GM18505 (cell line): ENCODE results near the gene EXOC4.

Experiments
- ATAC-seq: cut with Tn5 transposase; IDR thresholded peaks from one replicate; pipeline ENCODE4 v1.9.1; 2021; ENCODE audit not compliant: unreplicated experiment
- POLR2A ChIP-seq: IDR thresholded peaks from 4 replicates; pipeline ENCODE4 v1.6.1; 2011; ENCODE audit warnings: borderline replicate concordance; ENCODE audit not compliant: insufficient read depth, insufficient read length; ENCODE audit errors: extremely low read depth

EXOC4 gene

DNA sequence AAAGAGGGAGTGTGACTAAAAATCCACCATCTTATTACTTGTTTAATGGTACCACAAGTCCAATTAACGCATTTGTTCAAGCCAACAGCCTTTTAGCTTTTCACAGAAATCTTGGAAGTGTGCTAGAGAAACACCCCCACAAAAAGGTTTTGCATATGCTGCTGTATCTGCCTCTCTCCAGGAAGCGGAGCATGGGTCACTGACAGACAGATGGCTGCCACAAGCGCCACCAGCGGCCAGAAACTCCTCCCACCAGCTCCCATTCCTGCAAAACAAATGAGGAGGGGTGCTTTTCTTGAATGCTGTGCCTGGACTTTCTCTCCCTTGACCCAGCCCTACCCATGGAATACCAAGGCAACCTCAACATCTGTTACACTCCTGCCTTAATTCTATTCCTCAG lies 698.0 kb downstream of the EXOC4 start:
- ATAC-seq = no peak
- TF ChIP-seq POLR2A = no peak

- no peak for TF ChIP-seq POLR2A
- ATAC-seq = no peak
Observed at GRCh38 chr7:133955208-133955607, 702.3 kb downstream of the EXOC4 start.

DNA sequence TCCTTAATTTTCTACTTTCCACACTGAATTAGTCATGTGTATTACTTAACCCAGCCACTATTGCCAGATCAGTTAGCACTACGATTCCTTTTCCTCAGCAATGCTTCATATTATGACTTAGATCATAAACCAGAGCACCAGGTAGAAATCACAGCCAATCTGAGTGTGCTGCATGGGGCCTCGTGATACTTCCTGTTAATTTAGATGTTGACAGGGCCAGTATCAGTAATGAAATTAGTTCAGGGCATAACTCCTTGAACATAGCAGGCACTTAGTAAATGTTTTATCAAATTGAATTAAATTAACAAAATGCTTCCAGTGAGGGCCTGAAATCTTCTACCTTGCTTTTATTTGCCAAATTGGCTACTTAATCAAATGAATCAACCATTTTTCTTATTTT lies 705.0 kb downstream of the EXOC4 start:
- TF ChIP-seq POLR2A = no peak
- no peak for ATAC-seq

DNA sequence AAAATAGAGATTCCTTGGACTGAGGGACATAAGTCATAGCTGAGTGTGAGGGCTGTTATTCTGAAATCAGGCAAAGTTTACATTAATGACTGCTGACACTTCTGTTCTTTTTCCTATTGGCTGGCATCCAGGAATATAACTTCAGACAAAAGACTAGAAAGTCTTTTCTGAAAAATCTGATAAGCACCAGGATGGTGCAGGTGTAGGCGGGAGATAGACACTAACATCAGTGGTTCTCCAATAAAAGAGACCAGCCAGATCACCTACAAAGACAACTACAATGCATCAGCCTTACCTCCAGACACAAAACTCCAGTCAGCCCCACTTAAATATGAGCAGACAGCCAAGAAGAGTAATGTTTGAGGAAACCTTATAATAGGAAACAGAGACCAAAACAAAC lies 705.9 kb downstream of the EXOC4 start:
- ATAC-seq = no peak
- no peak for TF ChIP-seq POLR2A

GRCh38 chr7:133959505-133959904 lies 706.6 kb downstream of the EXOC4 start:
- TF ChIP-seq POLR2A = no peak
- no peak for ATAC-seq

DNA sequence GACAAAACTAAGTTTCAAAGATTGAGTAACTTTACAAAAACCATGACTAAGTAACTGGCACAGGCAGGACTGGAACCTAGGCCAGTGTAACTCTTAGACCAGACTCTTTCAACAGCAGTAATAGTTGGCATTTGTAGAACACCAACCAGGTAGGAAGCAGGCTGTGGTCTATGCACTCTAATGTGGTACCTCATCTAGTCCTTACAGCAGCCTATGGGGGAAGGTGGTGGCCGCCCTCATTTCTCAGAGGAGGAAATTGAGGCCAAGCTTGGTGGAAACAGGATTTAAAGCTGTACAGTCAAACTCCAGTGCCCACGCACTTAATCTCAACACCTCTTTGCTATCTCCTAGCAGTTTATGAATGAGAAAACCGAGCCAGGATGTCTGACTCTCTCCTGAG lies 708.8 kb downstream of the EXOC4 start:
- no peak for TF ChIP-seq POLR2A
- ATAC-seq = no peak

DNA sequence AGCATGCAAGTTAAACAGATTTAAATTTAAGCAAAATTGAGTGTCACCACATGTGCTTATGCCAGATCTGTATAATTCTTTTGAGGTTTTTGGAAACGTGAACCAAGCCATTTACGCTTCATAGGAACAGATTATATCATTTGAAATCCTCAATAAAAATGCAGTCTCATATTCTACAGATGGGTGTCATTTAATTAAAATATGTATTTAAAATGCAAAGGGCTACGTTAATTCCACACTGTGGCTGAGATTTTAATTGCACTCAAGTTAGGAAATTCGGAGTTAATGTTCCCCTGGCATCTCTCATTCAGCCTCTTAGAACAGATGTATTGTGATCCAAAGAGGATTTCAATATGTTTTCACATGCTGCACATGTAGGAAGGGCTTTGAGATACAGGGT lies 709.8 kb downstream of the EXOC4 start:
- no peak for TF ChIP-seq POLR2A
- no peak for ATAC-seq

DNA sequence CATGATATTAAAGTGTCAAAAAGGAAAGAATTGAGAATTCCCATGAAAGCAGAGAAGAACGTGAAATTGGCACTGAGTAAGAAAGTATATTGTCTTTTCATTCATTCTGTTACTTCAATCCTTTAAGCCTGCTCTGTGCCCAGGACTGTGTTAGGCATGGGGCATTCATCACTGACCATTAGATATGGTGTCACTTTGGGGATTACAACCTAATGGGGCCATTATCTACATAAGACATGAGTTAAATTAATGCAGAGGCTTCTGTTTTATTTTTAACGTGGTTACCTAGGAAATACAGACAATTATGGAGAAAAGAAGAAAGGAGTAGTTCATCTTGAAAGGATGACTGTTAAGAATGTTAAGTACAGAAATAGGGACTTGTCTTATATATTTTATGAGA lies 710.8 kb downstream of the EXOC4 start:
- no peak for TF ChIP-seq POLR2A

GRCh38 chr7:133971625-133972024 lies 718.7 kb downstream of the EXOC4 start:
- TF ChIP-seq POLR2A = no peak
- ATAC-seq = no peak

More for the DNA sequence above, 710.8 kb downstream of the EXOC4 start:
- no peak for ATAC-seq

DNA sequence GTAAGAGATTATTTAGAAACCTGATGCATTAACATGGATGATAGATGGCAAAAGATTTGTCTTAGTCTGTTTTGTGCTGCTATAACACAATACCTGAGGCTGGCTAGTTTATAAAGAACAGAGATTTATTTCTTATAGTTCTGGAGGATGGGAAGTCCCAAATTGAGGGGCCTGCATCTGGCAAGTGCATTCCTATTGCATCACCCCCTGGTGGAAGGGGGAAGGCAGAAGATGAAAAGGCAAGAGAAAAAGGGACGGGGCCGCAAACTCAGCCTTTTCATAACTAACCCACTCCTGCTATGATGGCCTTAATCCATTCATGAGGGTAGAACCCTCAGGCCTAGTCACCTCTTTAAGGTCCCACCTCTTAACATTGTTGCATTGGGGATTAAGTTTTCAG lies 720.8 kb downstream of the EXOC4 start:
- ATAC-seq = no peak
- TF ChIP-seq POLR2A = no peak

DNA sequence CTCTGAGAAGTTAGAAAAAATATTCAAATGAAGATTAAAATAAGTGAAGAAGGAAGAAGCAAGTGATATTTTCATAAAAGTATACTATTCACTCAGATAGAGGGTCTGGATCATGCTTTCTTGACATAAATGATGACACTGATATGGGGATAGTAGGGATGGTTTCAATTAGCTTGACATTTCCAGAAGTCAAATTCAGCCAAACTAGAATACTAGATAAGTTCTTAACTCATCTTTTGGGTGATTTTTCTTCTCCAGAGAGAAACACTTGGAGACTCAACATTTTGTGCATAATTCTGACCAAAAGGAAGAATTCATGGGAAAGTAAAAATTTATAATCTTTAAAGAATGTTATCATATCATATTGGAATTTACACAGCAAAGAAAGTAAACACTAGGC lies 722.3 kb downstream of the EXOC4 start:
- no peak for ATAC-seq
- no peak for TF ChIP-seq POLR2A

- no peak for TF ChIP-seq POLR2A
- ATAC-seq = no peak
Observed at GRCh38 chr7:133976140-133976539, 723.3 kb downstream of the EXOC4 start.

DNA sequence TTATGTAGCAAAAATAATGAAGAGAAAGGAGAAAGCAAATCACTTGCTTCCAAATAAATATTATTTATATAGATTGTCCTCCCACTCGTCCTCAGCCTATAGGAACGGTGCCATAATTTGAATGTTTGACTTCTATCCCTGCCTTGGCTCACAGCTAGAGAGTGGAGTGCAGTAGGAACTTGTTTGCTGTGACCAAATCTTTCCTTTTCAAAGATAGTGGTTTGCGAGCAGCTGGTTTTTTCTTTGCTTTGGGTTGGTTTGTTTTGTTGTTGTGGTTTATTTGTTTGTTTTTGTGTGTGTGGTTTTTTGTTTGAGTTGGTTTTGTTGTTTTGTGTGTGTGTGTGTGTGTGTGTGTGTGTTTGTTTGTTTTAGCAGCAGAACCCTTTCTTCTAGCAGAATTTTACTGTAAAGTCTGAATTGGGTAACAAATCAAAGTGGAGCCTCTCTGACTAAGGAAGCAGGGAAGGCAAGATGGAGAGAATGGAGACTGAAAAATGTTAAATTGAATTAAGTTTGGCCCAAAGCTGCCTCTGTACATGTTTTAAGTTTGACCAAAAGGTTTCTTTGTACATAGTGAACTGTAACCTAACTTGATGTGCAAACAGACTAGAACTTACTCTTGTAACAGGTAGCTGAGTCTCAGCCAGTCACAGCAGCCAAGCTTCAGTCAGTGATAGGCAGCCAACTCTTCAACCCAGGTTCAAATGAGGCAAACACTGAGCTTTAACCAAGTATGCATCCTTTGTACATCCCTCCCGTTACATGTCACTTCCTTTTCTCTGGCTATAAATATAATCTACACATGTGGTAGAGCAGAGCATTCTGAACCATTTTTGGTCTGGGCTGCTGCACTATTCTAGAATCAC lies 724.8 kb downstream of the EXOC4 start:
- ATAC-seq = no peak
- TF ChIP-seq POLR2A = no peak

DNA sequence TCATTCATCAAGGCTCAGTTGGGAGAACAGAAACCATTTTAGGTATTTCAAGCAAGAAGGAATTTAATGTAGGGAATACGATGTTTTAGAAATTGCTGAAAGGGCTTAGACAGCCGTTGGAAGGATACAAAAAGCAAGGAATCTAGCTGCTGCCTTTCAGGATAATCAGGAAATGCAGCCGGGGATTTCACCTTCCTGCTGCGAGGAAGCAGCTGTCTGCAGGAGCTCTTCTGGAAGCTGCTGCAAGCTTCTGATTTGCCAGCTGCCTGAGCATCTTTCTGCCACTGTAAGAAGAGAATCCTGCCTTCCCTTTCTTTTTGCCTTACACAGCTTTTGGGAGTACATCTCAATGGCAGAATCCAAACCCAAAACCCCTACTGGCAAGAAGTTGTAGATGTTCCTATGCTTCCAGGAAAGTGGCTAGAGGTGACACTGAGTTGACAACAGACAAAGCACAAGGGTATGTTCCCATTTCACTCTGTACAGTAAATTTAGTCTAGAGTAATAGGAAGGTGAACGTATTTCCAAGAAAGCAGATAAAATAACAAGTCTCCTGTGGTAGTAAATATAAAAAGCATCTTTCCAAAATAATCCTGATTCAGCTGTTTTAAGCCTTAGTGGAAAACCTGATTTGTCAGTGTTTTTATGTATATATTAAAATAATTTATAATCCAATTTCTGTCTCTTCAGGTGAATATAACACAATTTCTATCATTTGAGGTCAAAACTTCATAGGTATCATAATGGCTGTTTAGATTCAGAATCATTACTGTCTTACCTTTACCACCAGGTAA lies 725.8 kb downstream of the EXOC4 start:
- TF ChIP-seq POLR2A = no peak

More for the DNA sequence above, 725.8 kb downstream of the EXOC4 start:
- no peak for ATAC-seq
